ENCODE data around the gene C16orf54.
"Not testable (repeated sequence)": the region's sequence is repeated elsewhere in the genome, so short reads cannot be mapped to it uniquely, and the experiment has no call there.

Gene C16orf54

GRCh38 chr16:29738514-29738913 is 7.3 kb downstream of the C16orf54 start:
- no peak for DNase-seq

- no peak for DNase-seq
These were observed 8.1 kb downstream of the C16orf54 start for GRCh38 chr16:29737713-29738112.

GRCh38 chr16:29736764-29737163 is 9.0 kb downstream of the C16orf54 start:
- no peak for DNase-seq

GRCh38 chr16:29736112-29736511 is 9.7 kb downstream of the C16orf54 start:
- DNase-seq: no peak

GRCh38 chr16:29734786-29735185 is 11.0 kb downstream of the C16orf54 start:
- no peak for DNase-seq

- not testable (repeated sequence) for DNase-seq
These were observed 13.8 kb downstream of the C16orf54 start for GRCh38 chr16:29731768-29732601.

- no peak for DNase-seq
These were observed 15.1 kb downstream of the C16orf54 start for GRCh38 chr16:29730649-29731048.

- no peak for DNase-seq
These were observed 16.7 kb downstream of the C16orf54 start for GRCh38 chr16:29729116-29729521.

- no peak for DNase-seq
These were observed 18.3 kb downstream of the C16orf54 start for GRCh38 chr16:29727452-29727851.

GRCh38 chr16:29726845-29727377 is 18.9 kb downstream of the C16orf54 start:
- DNase-seq: no peak

GRCh38 chr16:29721167-29721879 is 24.5 kb downstream of the C16orf54 start:
- DNase-seq: not testable (repeated sequence)

- DNase-seq: no peak
These were observed 25.1 kb downstream of the C16orf54 start for GRCh38 chr16:29720703-29721102.

- no peak for DNase-seq
These were observed 26.7 kb downstream of the C16orf54 start for GRCh38 chr16:29719063-29719462.

GRCh38 chr16:29717113-29717512 is 28.7 kb downstream of the C16orf54 start:
- DNase-seq: no peak

- no peak for DNase-seq
These were observed 30.8 kb downstream of the C16orf54 start for GRCh38 chr16:29714972-29715371.

GRCh38 chr16:29714396-29714795 is 31.4 kb downstream of the C16orf54 start:
- no peak for DNase-seq

- DNase-seq: no peak
These were observed 33.0 kb downstream of the C16orf54 start for GRCh38 chr16:29712809-29713208.

GRCh38 chr16:29710227-29711219 is 35.3 kb downstream of the C16orf54 start:
- no peak for DNase-seq

- DNase-seq: not testable (repeated sequence)
These were observed 36.1 kb downstream of the C16orf54 start for GRCh38 chr16:29709657-29710056.

- no peak for DNase-seq
These were observed 36.7 kb downstream of the C16orf54 start for GRCh38 chr16:29708917-29709600.

- not testable (repeated sequence) for DNase-seq
These were observed 38.6 kb downstream of the C16orf54 start for GRCh38 chr16:29707160-29707559.

- DNase-seq: no peak
These were observed 40.8 kb downstream of the C16orf54 start for GRCh38 chr16:29705030-29705429.

All from NCI-H187 treated with DMSO at 0.1 percent for 48 hours (cell line).